Midbrain (tissue), 1 donor: ENCODE measurements around the gene ZFP1.

Experiments used
- DNase-seq: peaks from one replicate; lab custom pipeline; 2025; lab: John Stamatoyannopoulos, UW

The ZFP1 gene

DNA sequence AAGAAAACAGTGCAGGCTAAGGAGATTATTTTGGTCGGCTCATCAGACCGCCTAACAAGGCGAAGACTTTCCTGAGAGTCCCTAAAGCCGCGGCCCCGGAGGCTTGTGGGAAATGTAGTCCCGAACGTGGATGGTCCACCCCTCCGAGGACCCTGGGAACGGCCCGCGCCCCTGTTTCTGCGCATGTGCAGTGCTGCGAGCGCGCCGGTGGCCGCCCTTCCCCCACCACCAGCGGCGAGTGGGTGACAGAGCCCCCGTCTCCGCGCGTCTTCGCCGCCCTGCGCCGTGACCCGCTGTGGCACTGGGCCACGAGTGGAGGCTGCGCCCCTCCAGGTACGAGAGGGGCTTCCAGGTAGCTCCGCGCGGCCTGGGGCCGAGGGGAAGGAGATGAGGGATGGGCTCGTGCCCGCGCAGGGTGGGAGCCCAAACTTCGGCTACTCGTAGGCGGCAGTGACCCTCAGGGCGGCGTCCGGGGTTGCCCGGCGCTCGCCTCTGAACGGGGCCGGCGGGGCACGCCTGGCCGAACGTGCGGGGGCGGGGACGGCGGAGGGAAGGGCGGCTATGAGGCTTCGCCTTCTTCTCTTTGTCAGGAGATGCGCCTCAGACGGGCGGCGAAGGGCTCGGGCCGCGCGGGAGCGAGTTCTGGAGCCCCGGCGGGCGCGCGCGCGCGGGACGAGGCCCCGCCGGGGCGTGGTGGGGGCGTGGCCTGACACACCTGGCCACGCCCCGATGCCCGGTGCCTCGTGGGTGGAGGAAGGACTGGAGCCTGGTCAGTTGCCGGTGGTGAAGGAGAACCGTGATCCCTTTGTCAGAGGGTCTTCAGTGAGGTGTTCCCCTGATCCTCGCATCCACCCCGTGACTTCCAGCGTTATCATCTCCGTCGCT, at the start of gene ZFP1:
ZFP1 (plus strand) TSS at position 214 of the 885 bp plus-strand sequence. CDS start 4,428 bp downstream, outside the sequence.
- peak; percentile 94 for DNase-seq

DNA sequence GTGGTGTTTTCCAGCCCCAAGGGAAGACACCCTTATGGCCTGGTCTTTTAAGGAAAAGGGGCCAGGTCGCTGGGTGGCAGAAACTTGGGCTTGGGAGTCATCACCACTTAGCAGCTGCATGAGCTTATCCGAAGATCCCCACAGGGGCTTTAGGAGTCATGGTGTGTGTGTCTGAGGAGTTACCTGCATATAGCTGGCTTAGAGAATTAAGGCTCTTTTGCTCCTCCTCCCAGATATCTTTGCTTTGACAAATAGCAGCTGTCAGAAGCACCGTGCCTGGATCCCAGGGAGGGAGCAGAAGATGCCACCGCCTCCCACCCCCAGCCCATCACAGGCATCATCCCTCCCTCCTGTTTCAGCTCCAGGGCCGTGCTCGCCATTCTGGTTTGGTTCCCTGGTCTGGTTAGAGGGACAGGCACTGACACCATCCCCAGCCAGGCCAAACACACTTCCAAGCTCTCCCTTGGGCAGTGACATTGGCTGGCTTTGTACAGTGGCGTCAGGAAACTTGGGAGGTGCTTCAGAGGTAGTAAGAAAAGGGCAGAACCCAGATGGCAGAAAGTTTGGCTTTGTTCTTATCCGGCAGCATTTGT, 49.2 kb upstream of the ZFP1 start:
- no peak for DNase-seq

DNA sequence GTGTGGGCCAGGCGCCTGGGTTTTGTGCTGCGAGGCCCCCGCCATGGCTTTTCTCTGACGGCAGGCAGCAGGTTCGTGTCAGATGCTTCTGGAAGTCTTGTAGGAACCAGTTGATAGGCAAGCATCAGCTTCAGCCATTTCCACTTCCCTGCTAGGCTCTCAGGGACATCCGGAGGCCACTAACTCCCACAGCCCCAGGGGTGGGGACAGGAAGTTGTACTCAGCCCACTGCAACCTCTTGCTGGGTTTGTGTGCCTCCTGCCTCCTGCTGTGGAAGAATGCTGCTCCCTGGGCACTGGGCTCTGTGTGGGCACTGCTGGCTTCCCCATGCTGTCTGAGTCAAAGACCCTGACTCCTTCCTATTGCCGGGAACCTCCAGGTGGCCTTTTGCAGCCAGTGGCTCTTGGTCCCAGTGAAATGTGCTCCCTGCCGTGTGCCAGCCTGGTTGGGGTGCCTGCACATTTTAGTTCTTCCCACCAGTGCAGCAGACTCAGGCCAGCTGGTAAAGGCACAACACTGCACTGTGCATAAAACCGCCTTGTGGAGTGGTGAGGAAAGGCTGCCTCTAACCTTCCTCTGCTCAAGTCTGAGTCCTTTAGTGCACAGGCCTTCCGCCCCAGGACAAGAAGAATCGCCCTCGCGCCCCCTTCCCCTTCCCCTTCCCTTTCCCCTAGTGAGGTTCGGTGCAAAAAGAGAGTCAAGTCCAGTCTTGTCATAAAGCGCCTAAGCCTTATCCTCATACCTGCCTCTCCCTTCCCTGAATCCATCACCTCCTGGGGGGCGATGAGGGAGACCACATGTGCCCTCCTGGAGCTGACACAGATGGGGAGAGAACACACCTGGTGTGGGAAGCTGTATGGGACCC, 48.4 kb upstream of the ZFP1 start:
- DNase-seq = no peak

DNA sequence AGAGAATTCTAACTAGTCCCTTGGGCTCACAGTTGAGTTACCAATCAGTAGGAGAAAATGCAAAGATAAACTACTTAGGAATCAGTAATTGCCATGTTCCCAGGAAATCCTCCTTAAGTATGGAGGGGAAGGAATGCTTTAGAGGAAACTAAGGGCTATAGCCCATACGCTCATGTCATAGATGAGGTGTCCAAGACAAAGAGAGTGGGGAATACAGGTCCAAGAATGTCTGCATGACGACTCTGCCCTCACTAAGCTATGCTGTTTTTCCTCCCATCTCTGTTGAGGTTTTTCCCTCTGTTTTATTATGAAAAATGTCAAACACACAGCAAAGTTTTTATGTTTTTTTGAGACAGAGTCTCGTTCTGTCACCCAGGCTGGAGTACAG, 47.7 kb upstream of the ZFP1 start:
- no peak for DNase-seq

DNA sequence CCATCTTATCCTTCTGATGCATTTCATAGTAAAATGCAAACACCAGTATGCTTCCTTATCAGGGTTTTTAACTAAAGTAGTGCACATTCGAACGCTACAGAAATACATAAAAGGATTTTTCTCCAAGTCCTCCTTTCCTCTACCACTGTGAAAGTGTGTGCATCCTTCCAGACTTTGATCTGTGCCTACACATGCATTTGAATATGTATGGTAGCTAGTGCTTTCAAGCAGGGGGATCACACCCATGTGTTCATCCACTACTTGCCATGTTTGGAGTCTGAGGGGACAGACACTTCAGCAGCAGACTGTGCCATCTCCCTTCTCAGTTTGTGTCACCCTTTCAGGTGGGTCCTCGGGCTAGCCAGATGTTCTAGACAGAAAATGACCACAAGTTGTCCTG, 46.7 kb upstream of the ZFP1 start:
- no peak for DNase-seq

DNA sequence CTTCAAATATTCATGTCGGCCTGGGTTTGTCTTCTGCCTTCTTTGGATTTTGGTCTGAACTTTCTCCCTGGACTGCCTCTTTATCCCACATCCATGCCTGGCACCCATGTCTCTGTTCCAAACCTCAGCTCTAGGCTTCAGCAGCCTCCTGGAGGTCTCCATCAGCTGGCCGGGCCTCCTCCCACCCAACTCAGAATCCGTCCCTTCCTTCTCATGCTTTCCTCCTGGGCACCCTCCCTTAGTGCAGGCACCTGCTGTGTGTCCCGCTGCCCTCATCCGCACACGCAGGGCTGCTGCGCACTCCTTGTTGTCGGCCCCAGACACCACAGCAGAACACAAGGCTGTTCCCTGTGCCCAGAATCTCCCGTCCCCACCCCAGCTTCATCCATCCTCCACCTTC, 45.7 kb upstream of the ZFP1 start:
- no peak for DNase-seq

DNA sequence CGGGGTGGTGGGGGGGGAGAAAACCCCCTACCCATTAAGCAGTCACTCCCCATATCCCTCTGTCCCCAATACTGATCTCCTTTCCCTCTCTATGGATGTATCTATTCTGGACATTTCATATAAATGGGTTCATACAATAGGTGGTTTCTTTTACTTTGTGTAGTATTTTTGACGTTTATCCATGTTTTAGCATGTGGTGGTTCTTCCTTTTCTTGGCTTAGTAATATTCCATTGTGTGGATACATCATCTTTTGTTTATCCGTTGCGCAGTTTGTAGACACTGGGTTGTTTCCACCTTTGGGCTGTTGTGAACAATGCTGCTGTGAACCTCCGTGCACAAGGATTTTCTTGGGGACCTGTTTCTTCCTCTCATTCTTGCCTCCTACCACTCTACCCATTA, 44.3 kb upstream of the ZFP1 start:
- no peak for DNase-seq

DNA sequence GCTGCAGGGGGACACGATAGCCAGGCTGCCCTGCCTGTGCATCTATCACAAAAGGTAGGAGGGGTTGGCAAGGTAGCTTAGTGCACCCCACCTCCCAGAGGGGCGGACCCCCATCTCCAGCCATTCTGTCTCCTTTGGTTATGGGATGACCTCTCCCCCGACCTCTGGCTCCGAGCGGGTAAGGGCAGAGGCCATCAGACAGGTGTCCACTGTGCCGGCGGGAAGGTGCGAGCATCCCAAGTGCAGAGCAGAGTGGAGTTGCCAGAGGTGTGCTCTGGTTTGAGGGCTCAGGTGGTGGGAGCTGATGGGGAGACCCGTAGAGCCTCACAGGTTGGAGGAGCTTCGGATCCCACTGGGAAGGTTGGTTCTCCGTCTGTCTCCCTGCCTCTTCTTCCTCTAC, 43.5 kb upstream of the ZFP1 start:
- no peak for DNase-seq

DNA sequence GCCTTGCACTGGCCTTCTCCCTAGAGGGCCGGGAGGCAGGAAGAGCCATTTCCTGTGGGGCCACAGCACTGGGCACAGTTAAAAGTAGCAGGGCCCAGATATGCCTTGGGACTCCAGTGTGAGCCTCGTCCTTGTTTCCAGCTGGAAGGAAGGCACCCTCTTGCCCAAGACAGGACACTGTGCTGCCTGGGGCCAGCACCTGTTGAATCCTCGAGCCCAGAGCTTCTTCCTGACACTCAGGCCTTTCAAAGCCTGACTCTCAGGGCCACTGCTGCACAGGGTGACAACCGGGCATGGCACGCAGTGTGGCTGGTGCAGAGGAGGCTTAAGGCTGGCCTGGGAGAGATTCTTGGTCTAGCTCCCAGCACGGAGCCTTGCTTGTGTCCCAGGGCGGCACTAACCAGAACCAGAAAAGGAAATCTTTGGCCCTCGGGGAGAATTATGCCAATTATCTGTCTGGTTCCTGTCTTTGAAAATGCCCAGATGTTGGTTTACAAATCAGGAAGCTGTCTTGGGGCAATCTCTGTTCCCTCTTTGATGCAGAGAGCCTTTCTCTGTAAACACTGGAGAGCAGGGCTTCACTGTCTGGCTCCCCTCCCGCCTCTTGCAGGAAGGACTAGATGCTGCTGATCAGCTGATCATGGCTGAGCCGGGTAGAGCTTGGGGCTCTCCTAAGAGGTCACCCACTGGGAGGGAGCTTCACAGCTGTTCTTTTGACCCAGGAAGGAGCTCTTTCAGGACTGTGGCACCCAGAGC, 42.8 kb upstream of the ZFP1 start:
- DNase-seq = peak; percentile 60

DNA sequence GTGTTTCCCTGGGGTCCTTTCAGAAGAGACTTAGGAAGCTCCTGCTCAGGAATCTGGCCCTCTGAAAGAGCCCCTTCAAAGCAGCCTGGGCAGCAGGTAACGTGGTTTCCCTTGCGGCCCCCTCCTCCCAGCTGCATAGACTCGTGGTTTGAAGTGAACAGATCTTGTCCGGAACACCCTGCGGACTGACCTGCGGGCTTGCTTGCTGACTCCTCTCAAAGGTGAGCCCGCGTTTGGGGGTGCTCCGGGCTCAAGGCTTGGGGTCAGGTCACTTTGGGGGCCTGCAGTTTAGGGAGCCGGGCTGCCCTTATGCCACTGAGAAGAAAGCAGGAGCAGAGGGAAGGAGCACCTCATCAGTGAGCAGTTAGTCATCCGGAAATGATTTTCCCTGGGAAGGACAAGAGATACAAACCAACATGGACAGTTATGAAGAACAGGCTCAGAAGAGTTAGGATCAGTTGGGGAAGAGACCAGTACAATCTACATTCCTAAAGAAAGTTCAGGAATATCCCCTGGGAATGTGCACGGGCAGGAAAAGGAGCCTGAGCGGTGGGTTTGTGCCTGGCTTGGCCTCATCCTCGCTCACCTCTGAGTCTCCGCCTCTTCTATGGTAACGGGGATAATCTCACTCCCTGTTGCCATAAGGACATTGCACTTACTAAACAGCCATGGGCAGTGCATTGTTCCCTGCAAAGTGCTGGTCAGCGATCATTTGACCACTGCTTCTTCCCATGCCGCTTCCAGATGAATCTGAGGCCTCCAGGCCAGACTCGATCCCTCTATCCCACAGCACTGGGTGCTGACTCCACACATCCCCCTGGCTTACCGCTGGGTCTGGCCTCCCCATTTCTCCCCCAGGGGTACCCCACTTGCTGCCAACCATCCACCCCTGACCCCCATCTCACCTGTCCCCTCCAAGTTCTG, 41.7 kb upstream of the ZFP1 start:
- no peak for DNase-seq

DNA sequence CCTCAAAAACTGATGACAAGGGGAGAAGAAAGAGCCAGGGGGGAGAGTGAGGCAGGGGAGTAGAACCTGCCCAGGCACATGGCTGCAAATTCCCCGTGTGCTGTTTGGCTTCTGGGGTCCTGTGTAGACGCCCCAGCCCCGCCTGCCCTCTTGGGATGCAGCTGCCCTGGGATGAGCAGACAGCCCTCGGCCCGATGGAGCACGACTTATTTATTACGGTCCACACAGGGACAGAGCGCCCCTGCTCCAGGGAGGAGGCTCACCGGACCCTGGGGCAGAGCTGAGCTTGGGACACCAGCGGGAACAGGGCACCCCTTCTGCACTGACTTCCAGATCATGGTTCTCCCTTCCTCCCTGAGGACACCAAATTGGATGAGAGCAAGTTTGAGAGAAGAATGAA, 40.8 kb upstream of the ZFP1 start:
- DNase-seq = no peak

DNA sequence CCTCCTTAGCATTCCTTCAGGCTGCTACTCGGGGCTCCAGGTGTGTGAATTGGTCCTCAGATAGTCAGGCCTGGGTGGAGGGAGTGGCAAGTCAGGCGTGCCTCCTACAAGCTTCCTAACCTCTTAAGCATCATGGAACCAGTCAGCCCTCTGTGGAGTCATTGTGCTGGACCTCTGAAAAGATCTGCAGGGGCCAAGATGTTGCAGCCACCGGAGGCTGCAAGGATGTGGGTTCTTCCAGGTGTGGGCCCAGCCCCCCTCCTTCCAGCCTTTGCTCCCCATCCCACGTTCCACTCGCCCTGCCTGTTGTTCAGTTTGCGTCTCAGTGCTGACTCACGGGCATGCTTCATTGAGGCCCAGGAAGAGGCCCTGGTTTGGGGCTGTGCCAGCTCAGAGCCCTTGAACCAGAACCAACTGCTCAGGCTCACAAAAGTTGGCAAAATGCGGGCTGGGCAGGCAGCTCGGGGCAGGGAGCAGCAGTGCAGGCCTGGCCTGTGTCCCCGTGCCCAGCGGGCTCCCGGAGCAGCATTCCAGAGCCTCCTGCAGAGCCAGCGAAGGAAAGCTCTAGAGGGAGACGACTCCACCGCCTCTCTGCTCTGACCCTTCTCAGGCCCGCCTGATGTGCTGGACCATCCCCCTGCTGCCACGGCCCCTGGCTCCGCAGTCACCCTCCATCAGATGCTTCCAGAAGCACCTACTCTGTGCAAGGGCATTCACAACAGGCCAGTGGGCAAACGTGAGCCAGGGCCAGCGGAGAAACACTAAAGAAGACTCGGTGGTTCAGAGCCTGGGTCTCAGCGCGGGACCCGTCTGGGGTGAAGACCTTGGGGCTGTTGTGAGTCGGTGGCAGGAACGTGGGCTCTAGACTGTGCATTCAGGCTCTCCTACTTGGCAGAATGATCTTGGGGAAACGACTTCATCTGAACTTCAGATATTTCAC, 39.3 kb upstream of the ZFP1 start:
- DNase-seq = peak; percentile 75

DNA sequence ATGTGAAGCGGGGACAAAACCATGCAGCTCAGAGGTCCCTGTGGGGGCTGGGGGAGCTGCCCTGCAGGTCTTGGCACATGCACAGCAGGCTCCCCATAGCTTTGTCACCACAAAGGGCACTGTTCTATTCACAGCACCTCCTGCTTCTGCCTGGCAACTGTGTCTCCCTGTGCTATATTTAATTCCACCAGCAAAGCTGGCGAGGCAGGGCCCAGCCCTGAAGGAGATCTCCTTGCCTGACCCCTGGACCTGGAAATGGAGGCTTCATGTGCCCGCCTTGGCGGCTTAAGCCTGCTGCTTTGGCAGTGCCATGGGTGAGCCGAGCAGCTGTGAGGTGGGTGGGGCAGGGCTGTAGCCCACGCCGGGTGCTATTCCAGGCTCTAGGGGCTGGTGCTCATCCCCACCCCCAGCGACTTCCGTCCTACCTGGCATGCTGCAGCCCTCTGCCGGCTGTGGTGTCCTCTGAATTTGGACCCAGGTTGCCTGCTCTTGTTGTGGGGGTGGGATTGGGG, 38.5 kb upstream of the ZFP1 start:
- DNase-seq = peak; percentile 58

DNA sequence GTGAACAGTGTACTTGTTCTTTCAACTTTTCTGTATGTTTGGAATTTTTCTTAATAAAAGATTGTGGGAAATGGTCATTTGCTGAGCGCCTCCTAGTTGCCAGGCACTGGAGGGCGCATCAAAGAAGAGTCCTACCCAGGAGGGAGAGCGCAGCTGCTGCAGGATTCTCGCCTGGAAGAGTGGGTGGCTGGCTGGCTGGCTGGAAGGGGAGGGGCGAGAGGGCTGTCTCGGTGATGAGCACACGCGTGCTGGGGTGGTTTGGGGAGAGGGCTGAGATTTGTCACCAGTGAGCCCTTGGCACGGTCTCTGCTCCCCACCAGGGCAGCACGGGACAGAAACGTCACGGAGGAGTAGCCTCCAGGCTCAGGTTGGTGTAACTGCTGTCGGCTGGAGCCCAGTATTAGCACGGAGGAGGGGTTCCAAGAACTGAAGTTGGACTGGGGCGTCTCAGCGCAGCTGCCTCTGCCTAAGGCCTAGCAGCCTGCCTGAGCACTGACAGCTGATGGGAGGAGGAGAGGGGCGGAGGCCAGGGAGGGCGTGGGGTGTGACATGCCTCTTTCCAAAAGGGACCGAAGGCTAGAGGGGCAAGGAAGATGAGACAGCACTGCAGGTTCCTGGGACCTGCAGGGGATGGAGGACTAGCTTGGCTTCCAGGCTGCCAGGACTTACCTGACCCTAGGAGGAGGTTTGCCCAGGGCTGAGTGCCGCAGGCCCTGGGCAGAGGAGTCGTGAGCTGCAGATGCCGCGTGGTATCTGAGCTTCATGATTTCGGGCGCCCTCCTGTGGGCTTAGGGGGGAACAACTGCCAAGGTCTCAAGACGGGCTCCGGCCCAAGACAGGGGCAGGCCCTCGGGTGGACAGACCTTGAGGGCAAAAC, 37.4 kb upstream of the ZFP1 start:
- DNase-seq = peak; percentile 94

DNA sequence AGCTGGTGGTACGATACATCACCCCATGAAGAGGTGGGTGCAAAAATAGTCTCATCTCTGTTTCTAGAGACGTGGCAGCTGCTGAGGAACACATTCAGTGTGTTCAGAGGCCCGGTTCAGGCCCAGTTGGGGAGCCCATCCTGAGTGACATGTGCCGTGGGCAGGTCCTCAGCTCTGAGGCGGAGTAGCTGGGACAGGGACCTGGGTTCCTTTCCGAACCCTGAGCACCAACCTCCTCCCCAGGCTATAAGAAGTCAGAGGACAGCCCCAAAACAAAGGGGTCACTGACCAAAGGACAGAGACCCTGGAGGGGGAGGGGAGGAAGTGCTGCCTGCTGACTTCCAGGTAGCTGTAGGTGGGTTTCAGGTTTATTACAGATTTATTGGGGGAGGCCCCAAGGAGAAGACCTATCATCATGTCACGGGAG, 36.8 kb upstream of the ZFP1 start:
- DNase-seq = no peak

DNA sequence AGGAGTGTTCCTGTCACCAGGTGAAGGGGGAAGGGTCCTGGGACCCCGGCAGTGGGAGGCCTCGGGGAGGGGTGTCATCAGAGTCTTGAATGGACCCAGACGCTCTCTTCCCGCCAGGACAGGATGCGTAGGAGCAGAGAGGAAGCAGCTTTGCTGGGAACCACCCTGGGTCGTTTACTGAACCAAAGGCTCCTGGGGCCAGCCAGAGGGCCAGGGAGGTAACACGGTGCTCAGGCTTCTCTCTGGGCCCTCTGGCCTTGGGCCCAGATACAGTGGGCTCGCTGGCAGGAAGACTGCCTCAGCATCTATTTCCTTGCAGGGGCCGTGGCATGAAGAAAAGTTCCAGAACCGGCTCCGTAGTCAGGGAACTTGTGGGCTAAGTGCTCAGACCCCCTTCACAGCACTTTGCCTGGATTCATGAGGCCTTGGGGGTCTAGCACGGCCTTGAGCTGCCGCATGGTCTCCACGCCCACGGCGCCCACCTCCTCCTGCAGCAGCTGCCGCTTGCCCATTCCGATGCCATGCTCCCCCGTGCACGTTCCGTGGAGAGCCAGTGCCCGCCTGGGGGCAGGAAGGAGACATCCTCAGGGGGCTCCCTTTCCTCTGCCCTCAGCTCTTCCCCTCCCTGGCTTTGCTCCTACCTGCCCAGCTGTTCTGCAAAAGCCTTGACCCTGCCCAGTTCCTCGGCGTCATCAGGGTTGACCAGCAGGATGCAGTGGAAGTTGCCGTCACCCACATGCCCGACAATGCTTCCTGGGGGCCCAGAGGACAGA, 36.2 kb upstream of the ZFP1 start:
- DNase-seq = no peak

DNA sequence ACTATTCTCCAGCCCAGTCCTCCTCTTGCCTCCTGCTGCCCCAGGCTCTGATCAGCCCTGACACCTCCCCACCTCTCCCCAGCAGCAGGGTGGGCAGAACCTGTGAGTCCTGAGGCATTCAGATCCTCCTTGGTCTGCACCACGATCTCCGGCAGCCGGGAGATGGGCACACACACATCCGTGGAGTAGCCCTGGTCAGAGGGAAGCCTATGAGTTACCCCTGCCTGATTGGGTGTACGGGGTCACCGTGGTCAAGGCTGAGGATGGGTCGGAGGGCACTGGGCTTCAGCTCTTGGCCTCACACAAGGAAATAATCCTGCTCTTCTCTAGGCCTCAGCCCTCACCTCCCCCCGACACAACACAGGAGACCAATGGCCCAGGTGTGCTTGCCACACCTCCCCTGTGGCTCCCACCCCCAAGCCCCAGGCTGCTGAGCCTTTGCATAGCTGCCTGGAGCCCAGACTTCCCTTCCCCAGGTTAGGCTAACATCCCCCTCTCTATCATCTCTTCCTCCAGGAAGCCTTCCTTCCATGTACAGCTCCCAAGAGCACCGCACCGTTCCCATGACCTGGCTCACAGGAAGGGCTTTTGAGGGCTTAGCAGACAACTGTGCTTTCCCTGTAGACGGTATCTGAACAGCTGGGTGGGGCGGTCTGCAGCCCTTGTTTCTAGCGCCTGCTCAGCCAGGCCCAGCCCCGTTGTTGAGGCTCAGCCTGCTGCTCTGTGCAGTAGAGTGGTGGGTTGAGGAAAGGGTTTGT, 35.4 kb upstream of the ZFP1 start:
- DNase-seq = no peak
